Mucosa of descending colon (tissue), 3 donors: ENCODE measurements around the gene SLC11A2. TPM values are rescaled to one million over a fixed set of nuclear protein-coding genes. Genes with fewer than 3 reads are reported as not detected.
"Not testable (repeated sequence)": the region's sequence is repeated elsewhere in the genome, so short reads cannot be mapped to it uniquely, and the experiment has no call there.

Source experiments
- ATAC-seq: fragments of 200-7000 bp; cut with Tn5 transposase; one replicate; pipeline ENCODE4 v1.9.1; 2020; ENCODE audit warnings: mild to moderate bottlenecking, moderate library complexity
- DNase-seq, 3 donors: peaks; one replicate each; pipeline ENCODE4 v3.0.0-alpha.2; 2020
- H3K36me3 ChIP-seq: fragments of 200-600 bp; one replicate; pipeline ENCODE4 v1.8.0; 2021; ENCODE audit warnings: low read depth, mild to moderate bottlenecking
- H3K4me1 ChIP-seq: fragments of 200-600 bp; one replicate; pipeline ENCODE4 v1.8.0; 2021; ENCODE audit warnings: low read depth, mild to moderate bottlenecking
- H3K4me3 ChIP-seq: fragments of 200-600 bp; one replicate; pipeline ENCODE4 v1.8.0; 2021; ENCODE audit warnings: mild to moderate bottlenecking
- H3K9me3 ChIP-seq: fragments of 200-600 bp; one replicate; pipeline ENCODE4 v1.8.0; 2021; ENCODE audit warnings: mild to moderate bottlenecking
- CTCF ChIP-seq: fragments of 200-600 bp; IDR thresholded peaks from one replicate; pipeline ENCODE4 v1.8.0; 2022; ENCODE audit warnings: antibody characterized with exemption, mild to moderate bottlenecking
- intact Hi-C, 2 donors: fragments of 100-400 bp; cut with DNase I in 1 of 2; cut with micrococcal nuclease in 1 of 2; formaldehyde crosslinking; loops; one replicate each; pipeline versions ENCODE4 v1.11.0 to v1.11.1; 2022; cut with DNase I, micrococcal nuclease
- total RNA-seq, 3 donors: library from RNA; stranded (reverse); fragmentation: NEBNext Ultra II Directional in 2 of 3; extraction: Animal tissue kit (Norgen Biotek cat#: 25700) in 2 of 3; gene quantifications; one replicate each; pipeline versions ENCODE4 v1.2.1 to v1.2.4, GENCODE V29; 2021 to 2023
- donor health status: DM: no; HTN: no; CAD: no; lungs with moderate emphysema.
- donor health status: DM: no; HTN: no; CAD: no.
- donor health status: DM: no; HTN: yes; CAD: no.

The SLC11A2 gene
- total RNA-seq, 3 donors from 2014 or later, result 32.3 to 48.9 (median 43.0) TPM

GRCh38 chr12:51019927-51020326 is 6.3 kb downstream of the SLC11A2 start:
- no peak overlapping the region for H3K4me3 ChIP-seq
- DNase-seq (no peak), ATAC-seq (no peak)
- intact Hi-C loops, result no loop called here
- no peaks in the 10 kb centered on the region for H3K36me3 ChIP-seq
- H3K9me3 ChIP-seq, result no peaks in the 10 kb centered on the region
- H3K4me1 ChIP-seq, result peaks cover 7% of the 10 kb centered on the region
- TF ChIP-seq CTCF, result no peak

- intact Hi-C loops, result no loop called here
- H3K9me3 ChIP-seq, result no peaks in the 10 kb centered on the region
- ATAC-seq (no peak), DNase-seq (no peak)
- H3K4me1 ChIP-seq, result peaks cover 7% of the 10 kb centered on the region
- H3K4me3 ChIP-seq, result no peak overlapping the region
- H3K36me3 ChIP-seq, result no peaks in the 10 kb centered on the region
- TF ChIP-seq CTCF, result no peak
These were observed 7.2 kb downstream of the SLC11A2 start for GRCh38 chr12:51018956-51019355.

- no peak for DNase-seq
- TF ChIP-seq CTCF, result no peak
- no peaks in the 10 kb centered on the region for H3K9me3 ChIP-seq
- no peaks in the 10 kb centered on the region for H3K36me3 ChIP-seq
- intact Hi-C loops, result no loop called here
- peaks cover 7% of the 10 kb centered on the region for H3K4me1 ChIP-seq
- no peak overlapping the region for H3K4me3 ChIP-seq
- ATAC-seq, result no peak
These were observed 8.7 kb downstream of the SLC11A2 start for GRCh38 chr12:51017452-51017851.

- H3K4me3 ChIP-seq, H3K4me1 ChIP-seq, DNase-seq, intact Hi-C loops, ATAC-seq, H3K9me3 ChIP-seq, H3K36me3 ChIP-seq: not testable (repeated sequence)
These were observed 11.7 kb downstream of the SLC11A2 start for GRCh38 chr12:51014467-51014866.

- ATAC-seq, result no peak
- Histone ChIP-seq H3K4me1 (no peaks in the 10 kb centered on the region), H3K9me3 (no peaks in the 10 kb centered on the region), H3K36me3 (no peaks in the 10 kb centered on the region), H3K4me3 (no peak overlapping the region)
- no peak for DNase-seq
- intact Hi-C loops, result no loop called here
- no peak for TF ChIP-seq CTCF
These were observed 12.7 kb downstream of the SLC11A2 start for GRCh38 chr12:51013441-51013840.

GRCh38 chr12:51012570-51013236 is 13.5 kb downstream of the SLC11A2 start:
- no peak overlapping the region for H3K4me3 ChIP-seq
- no peaks in the 10 kb centered on the region for H3K4me1 ChIP-seq
- no peak for TF ChIP-seq CTCF
- intact Hi-C loops, result no loop called here
- no peaks in the 10 kb centered on the region for H3K9me3 ChIP-seq
- no peaks in the 10 kb centered on the region for H3K36me3 ChIP-seq
- DNase-seq (no peak), ATAC-seq (no peak)
